Colonic mucosa (tissue), 4 donors: ENCODE measurements around the gene TMPRSS2. TPM values are rescaled to one million over a fixed set of nuclear protein-coding genes. Genes with fewer than 3 reads are reported as not detected.

Experiments used
- DNase-seq: peaks from one replicate; pipeline ENCODE4 v3.0.0-alpha.2; 2020
- H3K27ac ChIP-seq: fragments of 200-600 bp; one replicate; pipeline ENCODE4 v1.8.0; 2021
- H3K27me3 ChIP-seq: fragments of 200-600 bp; one replicate; pipeline ENCODE4 v1.8.0; 2021
- H3K36me3 ChIP-seq: fragments of 200-600 bp; one replicate; pipeline ENCODE4 v1.8.0; 2021
- H3K4me1 ChIP-seq: fragments of 200-600 bp; one replicate; pipeline ENCODE4 v1.8.0; 2021; ENCODE audit warnings: mild to moderate bottlenecking
- H3K4me3 ChIP-seq: fragments of 200-600 bp; one replicate; pipeline ENCODE4 v1.8.0; 2021
- H3K9ac ChIP-seq, 2 donors: one replicate each; pipeline ENCODE4 v1.7.0; 2013; ENCODE audit warnings: control low read depth in 2 of 2, low read depth in 2 of 2, low read length in 2 of 2
- H3K9me3 ChIP-seq: fragments of 200-600 bp; one replicate; pipeline ENCODE4 v1.8.0; 2021
- CTCF ChIP-seq: fragments of 200-600 bp; IDR thresholded peaks from one replicate; pipeline ENCODE4 v1.8.0; 2022; ENCODE audit warnings: antibody characterized with exemption, mild to moderate bottlenecking
- intact Hi-C: fragments of 100-400 bp; cut with DNase I; formaldehyde crosslinking; loops from one replicate; pipeline ENCODE4 v1.14.1; 2022
- total RNA-seq, 2 donors: library from RNA; stranded (reverse); fragmentation: NEBNext Ultra II Directional in 1 of 2; extraction: Animal tissue kit (Norgen Biotek cat#: 25700) in 1 of 2; gene quantifications; one replicate each; pipeline ENCODE4 v1.2.1, GENCODE V29; 2021
- donor health status: healthy.
- donor health status: DM: no; HTN: no; CAD: no.
- donor health status: DM: no; HTN: no; CAD: no.

The TMPRSS2 gene
- total RNA-seq, 2 donors from 2014 or later: 261 to 408 TPM

GRCh38 chr21:41509733-41510132 lies 1.8 kb upstream of the TMPRSS2 start:
- intact Hi-C loops: no loop called here
- H3K27ac ChIP-seq: peak overlapping the region; percentile 94
- H3K9me3 ChIP-seq: no peaks in the 10 kb centered on the region
- TF ChIP-seq CTCF: no peak
- no peaks in the 10 kb centered on the region for H3K36me3 ChIP-seq
- H3K4me3 ChIP-seq: no peak overlapping the region
- no peaks in the 10 kb centered on the region for H3K4me1 ChIP-seq
- H3K27me3 ChIP-seq: peaks cover 10% of the 10 kb centered on the region
- no peak for DNase-seq
- peak overlapping the region in 1 of 2 donors; percentile 90 for H3K9ac ChIP-seq

GRCh38 chr21:41509145-41509496 lies 1.2 kb upstream of the TMPRSS2 start:
- no peak for TF ChIP-seq CTCF
- H3K4me3 ChIP-seq: peak overlapping the region; percentile 68
- H3K9me3 ChIP-seq: no peaks in the 10 kb centered on the region
- intact Hi-C loops: no loop called here
- H3K27ac ChIP-seq: peak overlapping the region; percentile 94
- peaks cover 10% of the 10 kb centered on the region for H3K27me3 ChIP-seq
- no peaks in the 10 kb centered on the region for H3K36me3 ChIP-seq
- peak overlapping the region in 1 of 2 donors; percentile 90 for H3K9ac ChIP-seq
- H3K4me1 ChIP-seq: no peaks in the 10 kb centered on the region
- DNase-seq: no peak

- intact Hi-C loops: no loop called here
Observed at GRCh38 chr21:41508415-41509144, 622 bp upstream of the TMPRSS2 start.

DNA sequence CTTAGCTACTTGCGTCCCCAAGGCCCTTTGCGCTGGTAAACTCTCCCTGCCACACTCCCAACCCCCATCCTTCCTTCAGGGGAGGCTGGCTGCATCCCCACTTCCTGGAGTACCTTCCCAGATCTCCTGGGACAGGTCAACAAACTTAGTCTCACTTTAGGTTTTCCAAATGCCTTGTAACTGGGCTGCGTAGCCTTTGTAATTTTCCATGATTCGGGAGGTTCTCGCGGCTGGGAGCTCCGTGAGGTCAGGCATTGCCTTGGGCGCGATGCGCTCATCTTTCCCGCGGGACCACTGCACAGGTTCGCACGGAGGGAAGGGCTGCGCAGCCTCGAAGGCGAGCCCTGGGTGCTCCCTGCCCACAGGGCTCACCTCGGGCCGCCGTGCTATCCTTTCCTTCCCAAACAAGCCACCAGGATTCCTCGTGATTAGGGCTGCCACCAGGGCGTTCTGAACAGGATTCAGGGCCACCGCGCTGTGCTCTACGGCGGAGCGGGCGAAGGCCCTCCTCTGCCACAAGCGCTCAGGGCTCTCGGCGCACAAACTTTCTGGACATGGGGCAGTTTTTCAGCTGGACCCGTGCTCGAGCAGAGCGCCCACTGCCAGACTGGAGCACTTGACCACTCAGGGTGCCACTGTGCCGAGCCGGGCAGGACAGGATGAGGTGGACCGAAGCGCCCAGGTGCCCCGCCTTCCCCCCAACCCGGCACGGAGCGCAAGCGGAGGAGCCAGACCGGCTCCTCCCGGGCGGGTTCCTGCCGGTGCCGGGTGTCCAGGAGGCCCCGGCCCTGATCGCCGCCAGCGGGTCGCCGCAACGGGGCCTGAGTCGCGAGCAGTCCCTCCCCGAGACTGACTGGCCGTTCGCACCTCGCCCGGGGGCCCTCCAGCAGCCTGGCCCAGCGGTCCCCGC lies 1.1 kb downstream of the TMPRSS2 start:
- no peaks in the 10 kb centered on the region for H3K9me3 ChIP-seq
- TF ChIP-seq CTCF: no peak
- no peaks in the 10 kb centered on the region for H3K36me3 ChIP-seq
- peak overlapping the region; percentile 83 to 96 for H3K9ac ChIP-seq
- peak overlapping the region; percentile 68 for H3K4me3 ChIP-seq
- H3K27ac ChIP-seq: peak overlapping the region; percentile 94
- intact Hi-C loops: no loop called here
- DNase-seq: peak; percentile 73
- peaks cover 10% of the 10 kb centered on the region for H3K27me3 ChIP-seq
- H3K4me1 ChIP-seq: no peaks in the 10 kb centered on the region

More at GRCh38 chr21:41508415-41509144, 622 bp upstream of the TMPRSS2 start:
- peak; percentile 60 for DNase-seq
- Histone ChIP-seq H3K4me1 (no peaks in the 10 kb centered on the region), H3K27me3 (peaks cover 10% of the 10 kb centered on the region), H3K4me3 (peak overlapping the region; percentile 68), H3K9me3 (no peaks in the 10 kb centered on the region), H3K9ac (peak overlapping the region; percentile 90 to 91), H3K36me3 (no peaks in the 10 kb centered on the region), H3K27ac (peak overlapping the region; percentile 94)
- no peak for TF ChIP-seq CTCF

- intact Hi-C loops: no loop called here
- H3K36me3 ChIP-seq: no peaks in the 10 kb centered on the region
- no peaks in the 10 kb centered on the region for H3K9me3 ChIP-seq
- no peaks in the 10 kb centered on the region for H3K4me1 ChIP-seq
- H3K9ac ChIP-seq: peak overlapping the region; percentile 83 to 96
- no peak for DNase-seq
- peaks cover 10% of the 10 kb centered on the region for H3K27me3 ChIP-seq
- peak overlapping the region; percentile 94 for H3K27ac ChIP-seq
- TF ChIP-seq CTCF: no peak
- peak overlapping the region; percentile 68 for H3K4me3 ChIP-seq
Observed at GRCh38 chr21:41506005-41506594, 1.9 kb downstream of the TMPRSS2 start.
